ENCODE data around the gene RPAP3. TPM values are rescaled to one million over a fixed set of nuclear protein-coding genes. Genes with fewer than 3 reads are reported as not detected.

The RPAP3 gene
- total and polyA plus RNA-seq, 4 donors: 5.5 to 8.1 (median 8.0) TPM

DNA sequence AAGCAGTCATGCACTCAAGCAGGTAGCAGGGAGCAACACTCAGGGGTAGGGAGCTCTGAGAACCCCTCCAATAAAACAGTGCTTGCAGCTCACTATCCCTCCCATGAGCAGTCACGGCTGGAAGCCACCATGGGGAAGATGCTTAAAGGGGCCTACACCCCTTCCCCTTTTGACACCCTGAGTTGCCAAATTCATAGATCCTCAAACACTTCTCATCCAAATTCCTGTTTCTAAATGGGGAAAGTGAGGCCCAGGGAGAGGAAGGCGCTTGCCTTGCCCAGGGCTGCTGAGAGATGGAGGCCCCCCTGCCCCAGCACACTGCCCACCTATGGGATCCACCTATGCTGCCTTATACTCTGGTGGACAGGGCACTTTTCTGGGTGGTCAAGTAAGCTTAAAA, 26.7 kb upstream of the RPAP3 start:
- H3K9ac ChIP-seq (ENCODE audit: low read depth in 1 of 2, low read length in 2 of 2): no peak overlapping the region
- H3K27ac ChIP-seq (ENCODE audit: low read depth in 1 of 2, low read length in 2 of 2): no peak overlapping the region
- WGBS: 86% methylated on average over 2 of the region's 2 CpGs
- H3K27me3 ChIP-seq (ENCODE audit: control insufficient read depth in 4 of 4, insufficient read depth in 4 of 4, low read length in 3 of 4): no peaks in the 10 kb centered on the region
- H3K4me1 ChIP-seq (ENCODE audit: control insufficient read depth in 4 of 4, insufficient read depth in 4 of 4, low read length in 3 of 4): peaks cover 6 to 27% (median 17%) of the 10 kb centered on the region in 4 donors
- TF ChIP-seq, protein P1, sequence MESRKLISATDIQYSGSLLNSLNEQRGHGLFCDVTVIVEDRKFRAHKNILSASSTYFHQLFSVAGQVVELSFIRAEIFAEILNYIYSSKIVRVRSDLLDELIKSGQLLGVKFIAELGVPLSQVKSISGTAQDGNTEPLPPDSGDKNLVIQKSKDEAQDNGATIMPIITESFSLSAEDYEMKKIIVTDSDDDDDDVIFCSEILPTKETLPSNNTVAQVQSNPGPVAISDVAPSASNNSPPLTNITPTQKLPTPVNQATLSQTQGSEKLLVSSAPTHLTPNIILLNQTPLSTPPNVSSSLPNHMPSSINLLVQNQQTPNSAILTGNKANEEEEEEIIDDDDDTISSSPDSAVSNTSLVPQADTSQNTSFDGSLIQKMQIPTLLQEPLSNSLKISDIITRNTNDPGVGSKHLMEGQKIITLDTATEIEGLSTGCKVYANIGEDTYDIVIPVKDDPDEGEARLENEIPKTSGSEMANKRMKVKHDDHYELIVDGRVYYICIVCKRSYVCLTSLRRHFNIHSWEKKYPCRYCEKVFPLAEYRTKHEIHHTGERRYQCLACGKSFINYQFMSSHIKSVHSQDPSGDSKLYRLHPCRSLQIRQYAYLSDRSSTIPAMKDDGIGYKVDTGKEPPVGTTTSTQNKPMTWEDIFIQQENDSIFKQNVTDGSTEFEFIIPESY (IDR thresholded peaks at IDR 0.05): no peak
- TF ChIP-seq SP1 (IDR thresholded peaks at IDR 0.05) (no peak), NR2F2 (IDR thresholded peaks at IDR 0.05) (no peak), GABPA (IDR thresholded peaks at IDR 0.05 in 1 of 2, conservative IDR thresholded peaks at IDR 0.05 in 1 of 2) (no peak), TAF1 (conservative IDR thresholded peaks at IDR 0.05) (no peak), RAD21 (IDR thresholded peaks at IDR 0.05) (no peak), RXRA (IDR thresholded peaks at IDR 0.05) (no peak), HNF4G (IDR thresholded peaks at IDR 0.05) (no peak), JUND (IDR thresholded peaks at IDR 0.05) (no peak), YY1 (IDR thresholded peaks at IDR 0.05) (no peak), FOXA2 (IDR thresholded peaks at IDR 0.05) (no peak), FOXA1 (IDR thresholded peaks at IDR 0.05) (no peak), HNF4A (conservative IDR thresholded peaks at IDR 0.05) (no peak), EGR1 (IDR thresholded peaks at IDR 0.05; ENCODE audit: low read depth in 2 of 2) (no peak)
- TF ChIP-seq, protein P2, sequence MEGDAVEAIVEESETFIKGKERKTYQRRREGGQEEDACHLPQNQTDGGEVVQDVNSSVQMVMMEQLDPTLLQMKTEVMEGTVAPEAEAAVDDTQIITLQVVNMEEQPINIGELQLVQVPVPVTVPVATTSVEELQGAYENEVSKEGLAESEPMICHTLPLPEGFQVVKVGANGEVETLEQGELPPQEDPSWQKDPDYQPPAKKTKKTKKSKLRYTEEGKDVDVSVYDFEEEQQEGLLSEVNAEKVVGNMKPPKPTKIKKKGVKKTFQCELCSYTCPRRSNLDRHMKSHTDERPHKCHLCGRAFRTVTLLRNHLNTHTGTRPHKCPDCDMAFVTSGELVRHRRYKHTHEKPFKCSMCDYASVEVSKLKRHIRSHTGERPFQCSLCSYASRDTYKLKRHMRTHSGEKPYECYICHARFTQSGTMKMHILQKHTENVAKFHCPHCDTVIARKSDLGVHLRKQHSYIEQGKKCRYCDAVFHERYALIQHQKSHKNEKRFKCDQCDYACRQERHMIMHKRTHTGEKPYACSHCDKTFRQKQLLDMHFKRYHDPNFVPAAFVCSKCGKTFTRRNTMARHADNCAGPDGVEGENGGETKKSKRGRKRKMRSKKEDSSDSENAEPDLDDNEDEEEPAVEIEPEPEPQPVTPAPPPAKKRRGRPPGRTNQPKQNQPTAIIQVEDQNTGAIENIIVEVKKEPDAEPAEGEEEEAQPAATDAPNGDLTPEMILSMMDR (IDR thresholded peaks at IDR 0.05; ENCODE audit: low read depth, low read length, missing input control): no peak
- TF ChIP-seq, protein P3, sequence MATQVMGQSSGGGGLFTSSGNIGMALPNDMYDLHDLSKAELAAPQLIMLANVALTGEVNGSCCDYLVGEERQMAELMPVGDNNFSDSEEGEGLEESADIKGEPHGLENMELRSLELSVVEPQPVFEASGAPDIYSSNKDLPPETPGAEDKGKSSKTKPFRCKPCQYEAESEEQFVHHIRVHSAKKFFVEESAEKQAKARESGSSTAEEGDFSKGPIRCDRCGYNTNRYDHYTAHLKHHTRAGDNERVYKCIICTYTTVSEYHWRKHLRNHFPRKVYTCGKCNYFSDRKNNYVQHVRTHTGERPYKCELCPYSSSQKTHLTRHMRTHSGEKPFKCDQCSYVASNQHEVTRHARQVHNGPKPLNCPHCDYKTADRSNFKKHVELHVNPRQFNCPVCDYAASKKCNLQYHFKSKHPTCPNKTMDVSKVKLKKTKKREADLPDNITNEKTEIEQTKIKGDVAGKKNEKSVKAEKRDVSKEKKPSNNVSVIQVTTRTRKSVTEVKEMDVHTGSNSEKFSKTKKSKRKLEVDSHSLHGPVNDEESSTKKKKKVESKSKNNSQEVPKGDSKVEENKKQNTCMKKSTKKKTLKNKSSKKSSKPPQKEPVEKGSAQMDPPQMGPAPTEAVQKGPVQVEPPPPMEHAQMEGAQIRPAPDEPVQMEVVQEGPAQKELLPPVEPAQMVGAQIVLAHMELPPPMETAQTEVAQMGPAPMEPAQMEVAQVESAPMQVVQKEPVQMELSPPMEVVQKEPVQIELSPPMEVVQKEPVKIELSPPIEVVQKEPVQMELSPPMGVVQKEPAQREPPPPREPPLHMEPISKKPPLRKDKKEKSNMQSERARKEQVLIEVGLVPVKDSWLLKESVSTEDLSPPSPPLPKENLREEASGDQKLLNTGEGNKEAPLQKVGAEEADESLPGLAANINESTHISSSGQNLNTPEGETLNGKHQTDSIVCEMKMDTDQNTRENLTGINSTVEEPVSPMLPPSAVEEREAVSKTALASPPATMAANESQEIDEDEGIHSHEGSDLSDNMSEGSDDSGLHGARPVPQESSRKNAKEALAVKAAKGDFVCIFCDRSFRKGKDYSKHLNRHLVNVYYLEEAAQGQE (IDR thresholded peaks at IDR 0.05): no peak
- TF ChIP-seq, protein P4, sequence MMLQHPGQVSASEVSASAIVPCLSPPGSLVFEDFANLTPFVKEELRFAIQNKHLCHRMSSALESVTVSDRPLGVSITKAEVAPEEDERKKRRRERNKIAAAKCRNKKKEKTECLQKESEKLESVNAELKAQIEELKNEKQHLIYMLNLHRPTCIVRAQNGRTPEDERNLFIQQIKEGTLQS (IDR thresholded peaks at IDR 0.05): no peak
- TF ChIP-seq, protein P5, sequence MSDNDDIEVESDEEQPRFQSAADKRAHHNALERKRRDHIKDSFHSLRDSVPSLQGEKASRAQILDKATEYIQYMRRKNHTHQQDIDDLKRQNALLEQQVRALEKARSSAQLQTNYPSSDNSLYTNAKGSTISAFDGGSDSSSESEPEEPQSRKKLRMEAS (IDR thresholded peaks at IDR 0.05): no peak
- DNase-seq (ENCODE audit: low spot score): no peak
- H3K36me3 ChIP-seq (ENCODE audit: control insufficient read depth in 4 of 4, insufficient read depth in 3 of 4, low read depth in 1 of 4, low read length in 3 of 4): no peaks in the 10 kb centered on the region
- H3K4me3 ChIP-seq (ENCODE audit: low read depth in 1 of 3, low read length in 3 of 3): no peak overlapping the region
- H3K9me3 ChIP-seq (ENCODE audit: control insufficient read depth in 4 of 4, low read length in 3 of 4): no peaks in the 10 kb centered on the region
